ENCODE results near the gene PYGL.
"Not testable (repeated sequence)": the region's sequence is repeated elsewhere in the genome, so short reads cannot be mapped to it uniquely, and the experiment has no call there.

PYGL gene

GRCh38 chr14:50954811-50955372 is 10.6 kb upstream of the PYGL start:
- no peak for DNase-seq

GRCh38 chr14:50953502-50953901 is 9.2 kb upstream of the PYGL start:
- no peak for DNase-seq

GRCh38 chr14:50951032-50951431 is 6.7 kb upstream of the PYGL start:
- no peak for DNase-seq

- no peak for DNase-seq
Measured at GRCh38 chr14:50948205-50948604, 3.9 kb upstream of the PYGL start.

- no peak for DNase-seq
Measured at GRCh38 chr14:50947446-50947845, 3.2 kb upstream of the PYGL start.

- no peak for DNase-seq
Measured at GRCh38 chr14:50946234-50946935, 2.1 kb upstream of the PYGL start.

GRCh38 chr14:50944647-50945413 is 547 bp upstream of the PYGL start:
- peak; percentile 59 for DNase-seq

GRCh38 chr14:50943261-50943942 is 881 bp downstream of the PYGL start:
- DNase-seq = no peak

- DNase-seq = not testable (repeated sequence)
Measured at GRCh38 chr14:50941638-50942037, 2.6 kb downstream of the PYGL start.

- DNase-seq = no peak
Measured at GRCh38 chr14:50941151-50941550, 3.1 kb downstream of the PYGL start.

GRCh38 chr14:50937800-50938199 is 6.5 kb downstream of the PYGL start:
- no peak for DNase-seq

GRCh38 chr14:50937325-50937724 is 7.0 kb downstream of the PYGL start:
- DNase-seq = no peak

GRCh38 chr14:50936882-50937281 is 7.4 kb downstream of the PYGL start:
- no peak for DNase-seq

- DNase-seq = no peak
Measured at GRCh38 chr14:50936016-50936340, 8.3 kb downstream of the PYGL start.

GRCh38 chr14:50935126-50936015 is 8.9 kb downstream of the PYGL start:
- DNase-seq = no peak

- no peak for DNase-seq
Measured at GRCh38 chr14:50932592-50933495, 11.4 kb downstream of the PYGL start.

GRCh38 chr14:50932156-50932555 is 12.1 kb downstream of the PYGL start:
- DNase-seq = no peak

- no peak for DNase-seq
Measured at GRCh38 chr14:50931559-50931958, 12.7 kb downstream of the PYGL start.

- DNase-seq = no peak
Measured at GRCh38 chr14:50929506-50929905, 14.8 kb downstream of the PYGL start.

- DNase-seq = no peak
Measured at GRCh38 chr14:50928002-50928635, 16.2 kb downstream of the PYGL start.

- no peak for DNase-seq
Measured at GRCh38 chr14:50926851-50927386, 17.4 kb downstream of the PYGL start.

Measured in activated CD8-positive, alpha-beta memory T cell treated with anti-CD3 and anti-CD28 coated beads for 24 hours (primary cell).